Lower leg skin (tissue), 4 donors: ENCODE data around the gene ABHD2. TPM values are rescaled to one million over a fixed set of nuclear protein-coding genes. Genes with fewer than 3 reads are reported as not detected.
"Not testable (repeated sequence)": the region's sequence is repeated elsewhere in the genome, so short reads cannot be mapped to it uniquely, and the experiment has no call there.

Experiments used
- DNase-seq, 2 donors: peaks; one replicate each; pipeline ENCODE4 v3.0.0-alpha.2; 2019; ENCODE audit warnings: low spot score in 2 of 2
- H3K4me3 ChIP-seq: fragments of 200-600 bp; sonication (generic); 2 replicates; pipeline ENCODE4 v1.5.1; 2017; ENCODE audit warnings: mild to moderate bottlenecking, low read depth; ENCODE audit not compliant: poor library complexity, severe bottlenecking
- CTCF ChIP-seq, 3 donors: fragments of 450-650 bp; IDR thresholded peaks; one replicate each; pipeline ENCODE4 v1.5.1; 2016; ENCODE audit warnings: antibody characterized with exemption in 3 of 3, mild to moderate bottlenecking in 3 of 3, moderate library complexity in 2 of 3
- POLR2A ChIP-seq, 2 donors: fragments of 450-650 bp; IDR thresholded peaks; one replicate each; pipeline ENCODE4 v1.6.1; 2016 to 2017; ENCODE audit warnings: antibody characterized with exemption in 2 of 2, mild to moderate bottlenecking in 1 of 2, moderate library complexity in 1 of 2
- WGBS, 2 donors: methylation state at CpG; one replicate each; pipeline ENCODE4 v1.1.5; 2018; 5-methylcytosine and 5-hydroxymethylcytosine counted together
- intact Hi-C: fragments of 100-400 bp; cut with DNase I; formaldehyde crosslinking; loops from one replicate; pipeline ENCODE4 v1.15.0; 2023; ENCODE audit warnings: low total_unique reads
- total RNA-seq, 4 donors: library from RNA; depleted of rRNA; stranded (reverse); fragments of >200 nt; gene quantifications; one replicate each; pipeline ENCODE4 v1.1.0, GENCODE V29; 2016

Gene ABHD2
- total RNA-seq, 4 donors from 2014 or later: 21.5 to 57.3 (median 38.5) TPM

GRCh38 chr15:89243691-89244573 lies 155.7 kb downstream of the ABHD2 start, which contains the start of gene FANCI:
TSS of gene FANCI (plus strand) at chr15:89243979. CDS start at chr15:89247648, 3,669 bp downstream.
- peak; percentile 94 to 99 for DNase-seq
- WGBS, 2 donors: 0 to 1% methylated on average over 45 to 59 of the region's 69 CpGs
- peak within 1 kb of the TSS; percentile 68 for H3K4me3 ChIP-seq
- intact Hi-C loops: no loop called here
- TF ChIP-seq CTCF (IDR thresholded peaks at IDR 0.05) (no peak), POLR2A (IDR thresholded peaks at IDR 0.05) (no peak)

DNA sequence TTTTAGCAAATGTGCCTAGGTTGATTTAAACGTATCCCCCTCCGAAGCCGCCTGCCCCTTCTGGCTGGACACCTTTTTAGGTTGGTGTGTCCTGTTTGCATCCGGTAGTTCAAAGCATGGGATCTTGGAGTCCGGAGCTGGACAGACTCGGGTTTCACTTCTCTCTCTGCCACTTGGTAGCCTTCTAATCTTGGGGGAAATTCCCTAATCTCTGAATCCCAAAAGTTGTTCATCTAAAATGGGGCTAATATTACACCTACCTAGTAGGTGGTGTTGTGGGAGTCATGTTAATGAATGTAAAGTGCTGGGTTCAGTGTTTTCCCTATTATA lies 156.3 kb downstream of the ABHD2 start:
- peak overlapping the region; percentile 68 for H3K4me3 ChIP-seq
- intact Hi-C loops: no loop called here
- TF ChIP-seq CTCF (IDR thresholded peaks at IDR 0.05) (no peak), POLR2A (IDR thresholded peaks at IDR 0.05) (no peak)
- 2% methylated on average over 6 of the region's 6 CpGs for WGBS, 2 donors
- DNase-seq: no peak

GRCh38 chr15:89247446-89247845 lies 159.2 kb downstream of the ABHD2 start:
- WGBS, 2 donors: 73 to 91% methylated on average over 2 of the region's 2 CpGs
- TF ChIP-seq POLR2A (IDR thresholded peaks at IDR 0.05) (no peak), CTCF (IDR thresholded peaks at IDR 0.05) (no peak)
- DNase-seq: no peak
- intact Hi-C loops: no loop called here
- no peak overlapping the region for H3K4me3 ChIP-seq

DNA sequence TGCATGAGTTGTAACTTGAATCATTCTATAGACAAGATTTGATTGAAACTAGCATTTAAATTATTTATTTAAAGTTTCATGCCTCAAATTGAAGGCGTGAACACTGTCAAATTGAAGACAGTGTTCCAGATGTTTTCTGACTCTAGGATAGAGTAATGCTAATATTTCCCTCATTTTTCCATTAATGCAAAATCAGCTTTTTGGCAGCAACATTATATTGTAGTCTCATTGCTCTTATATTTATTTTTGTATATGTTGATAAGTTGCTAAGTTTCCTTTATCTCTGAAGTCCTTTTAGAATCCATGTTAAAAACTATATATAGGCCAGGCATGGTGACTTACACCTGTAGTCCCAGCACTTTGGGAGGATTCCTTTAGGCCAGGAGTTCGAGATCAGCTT lies 160.3 kb downstream of the ABHD2 start:
- no peak overlapping the region for H3K4me3 ChIP-seq
- DNase-seq: no peak
- TF ChIP-seq CTCF (IDR thresholded peaks at IDR 0.05): no peak
- TF ChIP-seq POLR2A (IDR thresholded peaks at IDR 0.05): no peak
- intact Hi-C loops: no loop called here
- 94 to 98% methylated on average over 2 of the region's 2 CpGs for WGBS, 2 donors

GRCh38 chr15:89250142-89250541 lies 161.9 kb downstream of the ABHD2 start:
- H3K4me3 ChIP-seq, intact Hi-C loops, DNase-seq: not testable (repeated sequence)
- WGBS, 2 donors: 93 to 96% methylated on average over 5 of the region's 5 CpGs

Other genes with a start within 250 kb of the ABHD2 start
- 1 to 10 TPM; 4.5 to 7.0 (median 5.1) TPM for gene HAPLN3, start 192.9 kb upstream of the ABHD2 start, total RNA-seq
- gene MFGE8, start 175.1 kb upstream of the ABHD2 start, total RNA-seq: 100 to 1,000 TPM; 109 to 237 (median 139) TPM
- gene RLBP1, start 133.1 kb downstream of the ABHD2 start, total RNA-seq: not detected
- gene FANCI, start 155.5 kb downstream of the ABHD2 start, total RNA-seq: 10 to 100 TPM in 2 of 4 donors, 1 to 10 TPM in 2; 4.5 to 22.0 (median 8.5) TPM
- gene POLG, start 246.4 kb downstream of the ABHD2 start, total RNA-seq: 100 to 1,000 TPM in 1 of 4 donors, 10 to 100 TPM in 3; 61.1 to 110 (median 82.6) TPM